ENCODE data around the gene RIMKLB. TPM values are rescaled to one million over a fixed set of nuclear protein-coding genes. Genes with fewer than 3 reads are reported as not detected.
"Not testable (repeated sequence)": the region's sequence is repeated elsewhere in the genome, so short reads cannot be mapped to it uniquely, and the experiment has no call there.

The RIMKLB gene
- total RNA-seq, 1 donor from 2014 or later = 55.7 TPM

DNA sequence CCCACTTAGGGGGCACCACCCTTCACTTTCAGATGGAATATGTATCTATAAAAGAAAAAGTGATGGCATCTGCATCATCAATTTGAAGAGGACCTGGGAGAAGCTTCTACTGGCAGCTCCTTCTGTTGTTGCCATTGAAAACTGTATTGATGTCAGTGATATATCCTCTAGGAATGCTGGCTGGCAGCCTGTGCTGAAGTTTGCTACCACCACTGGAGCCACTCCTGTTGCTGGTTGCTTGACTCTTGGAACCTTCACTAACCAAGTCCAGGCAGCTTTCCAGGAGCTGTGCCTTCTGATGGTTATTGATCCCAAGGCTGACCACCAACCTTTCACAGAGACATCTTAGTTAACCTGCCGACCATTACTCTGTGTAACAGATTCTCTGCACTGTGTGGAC lies 44.7 kb downstream of the RIMKLB start:
- Mint-ChIP-seq H3K4me3 (ENCODE audit: unreplicated experiment) (no peak overlapping the region), H3K27ac (ENCODE audit: unreplicated experiment) (no peak overlapping the region), H3K36me3 (ENCODE audit: unreplicated experiment) (no peaks in the 10 kb centered on the region), H3K4me1 (ENCODE audit: low read depth, unreplicated experiment) (no peaks in the 10 kb centered on the region), H3K27me3 (ENCODE audit: unreplicated experiment) (peaks cover 2% of the 10 kb centered on the region), H3K9me3 (ENCODE audit: unreplicated experiment) (no peaks in the 10 kb centered on the region)
- TF ChIP-seq, protein P1, sequence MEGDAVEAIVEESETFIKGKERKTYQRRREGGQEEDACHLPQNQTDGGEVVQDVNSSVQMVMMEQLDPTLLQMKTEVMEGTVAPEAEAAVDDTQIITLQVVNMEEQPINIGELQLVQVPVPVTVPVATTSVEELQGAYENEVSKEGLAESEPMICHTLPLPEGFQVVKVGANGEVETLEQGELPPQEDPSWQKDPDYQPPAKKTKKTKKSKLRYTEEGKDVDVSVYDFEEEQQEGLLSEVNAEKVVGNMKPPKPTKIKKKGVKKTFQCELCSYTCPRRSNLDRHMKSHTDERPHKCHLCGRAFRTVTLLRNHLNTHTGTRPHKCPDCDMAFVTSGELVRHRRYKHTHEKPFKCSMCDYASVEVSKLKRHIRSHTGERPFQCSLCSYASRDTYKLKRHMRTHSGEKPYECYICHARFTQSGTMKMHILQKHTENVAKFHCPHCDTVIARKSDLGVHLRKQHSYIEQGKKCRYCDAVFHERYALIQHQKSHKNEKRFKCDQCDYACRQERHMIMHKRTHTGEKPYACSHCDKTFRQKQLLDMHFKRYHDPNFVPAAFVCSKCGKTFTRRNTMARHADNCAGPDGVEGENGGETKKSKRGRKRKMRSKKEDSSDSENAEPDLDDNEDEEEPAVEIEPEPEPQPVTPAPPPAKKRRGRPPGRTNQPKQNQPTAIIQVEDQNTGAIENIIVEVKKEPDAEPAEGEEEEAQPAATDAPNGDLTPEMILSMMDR (IDR thresholded peaks at IDR 0.05; ENCODE audit: partially characterized antibody, unreplicated experiment) = no peak
- DNase-seq = no peak

DNA sequence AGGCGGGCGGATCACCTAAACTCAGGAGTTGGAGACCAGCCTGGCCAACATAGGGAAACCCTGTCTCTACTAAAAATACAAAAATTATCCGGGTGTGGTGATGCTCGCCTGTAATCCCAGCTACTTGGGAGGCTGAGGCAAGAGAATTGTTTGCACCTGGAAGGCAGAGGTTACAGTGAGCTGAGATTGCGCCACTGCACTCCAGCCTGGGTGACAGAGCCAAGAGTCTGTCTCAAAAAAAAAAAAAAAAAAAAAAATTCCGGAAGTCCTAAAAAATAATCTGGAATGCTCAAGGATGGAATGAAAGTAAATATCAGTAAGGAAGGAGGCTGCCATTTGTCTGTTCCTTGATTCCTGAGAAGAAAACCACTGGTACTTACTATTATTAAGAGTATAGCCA lies 45.3 kb downstream of the RIMKLB start:
- H3K27me3 Mint-ChIP-seq (ENCODE audit: unreplicated experiment); H3K27ac Mint-ChIP-seq (ENCODE audit: unreplicated experiment); H3K36me3 Mint-ChIP-seq (ENCODE audit: unreplicated experiment); H3K4me3 Mint-ChIP-seq (ENCODE audit: unreplicated experiment); H3K4me1 Mint-ChIP-seq (ENCODE audit: low read depth, unreplicated experiment); H3K9me3 Mint-ChIP-seq (ENCODE audit: unreplicated experiment); DNase-seq: not testable (repeated sequence)

GRCh38 chr12:8745631-8746030 lies 47.8 kb downstream of the RIMKLB start:
- not testable (repeated sequence) for H3K27ac Mint-ChIP-seq (ENCODE audit: unreplicated experiment); H3K4me3 Mint-ChIP-seq (ENCODE audit: unreplicated experiment); H3K9me3 Mint-ChIP-seq (ENCODE audit: unreplicated experiment); H3K4me1 Mint-ChIP-seq (ENCODE audit: low read depth, unreplicated experiment); H3K27me3 Mint-ChIP-seq (ENCODE audit: unreplicated experiment); DNase-seq; H3K36me3 Mint-ChIP-seq (ENCODE audit: unreplicated experiment)

- DNase-seq = no peak
- TF ChIP-seq, protein P1 (IDR thresholded peaks at IDR 0.05; ENCODE audit: partially characterized antibody, unreplicated experiment) = no peak
- Mint-ChIP-seq H3K4me3 (ENCODE audit: unreplicated experiment) (no peak overlapping the region), H3K9me3 (ENCODE audit: unreplicated experiment) (no peaks in the 10 kb centered on the region), H3K27me3 (ENCODE audit: unreplicated experiment) (peaks cover 2% of the 10 kb centered on the region), H3K4me1 (ENCODE audit: low read depth, unreplicated experiment) (no peaks in the 10 kb centered on the region), H3K27ac (ENCODE audit: unreplicated experiment) (no peak overlapping the region), H3K36me3 (ENCODE audit: unreplicated experiment) (no peaks in the 10 kb centered on the region)
These were observed 48.3 kb downstream of the RIMKLB start for GRCh38 chr12:8746046-8746445.

DNA sequence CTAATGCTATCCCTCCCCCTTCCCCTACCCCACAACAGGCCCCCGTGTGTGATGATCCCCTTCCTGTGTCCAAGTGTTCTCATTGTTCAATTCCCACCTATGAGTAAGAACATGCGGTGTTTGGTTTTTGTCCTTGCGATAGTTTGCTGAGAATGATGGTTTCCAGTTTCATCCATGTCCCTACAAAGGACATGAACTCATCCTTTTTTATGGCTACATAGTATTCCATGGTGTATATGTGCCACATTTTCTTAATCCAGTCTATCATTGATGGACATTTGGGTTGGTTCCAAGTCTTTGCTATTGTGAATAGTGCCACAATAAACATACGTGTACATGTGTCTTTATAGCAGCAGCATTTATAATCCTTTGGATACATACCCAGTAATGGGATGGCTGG lies 62.3 kb downstream of the RIMKLB start:
- not testable (repeated sequence) for H3K36me3 Mint-ChIP-seq (ENCODE audit: unreplicated experiment); DNase-seq; H3K4me1 Mint-ChIP-seq (ENCODE audit: low read depth, unreplicated experiment); H3K4me3 Mint-ChIP-seq (ENCODE audit: unreplicated experiment); H3K27me3 Mint-ChIP-seq (ENCODE audit: unreplicated experiment); H3K9me3 Mint-ChIP-seq (ENCODE audit: unreplicated experiment); H3K27ac Mint-ChIP-seq (ENCODE audit: unreplicated experiment)

GRCh38 chr12:8762701-8763100 lies 64.9 kb downstream of the RIMKLB start:
- not testable (repeated sequence) for H3K36me3 Mint-ChIP-seq (ENCODE audit: unreplicated experiment); H3K4me1 Mint-ChIP-seq (ENCODE audit: low read depth, unreplicated experiment); H3K27me3 Mint-ChIP-seq (ENCODE audit: unreplicated experiment); H3K9me3 Mint-ChIP-seq (ENCODE audit: unreplicated experiment); H3K27ac Mint-ChIP-seq (ENCODE audit: unreplicated experiment); DNase-seq; H3K4me3 Mint-ChIP-seq (ENCODE audit: unreplicated experiment)

DNA sequence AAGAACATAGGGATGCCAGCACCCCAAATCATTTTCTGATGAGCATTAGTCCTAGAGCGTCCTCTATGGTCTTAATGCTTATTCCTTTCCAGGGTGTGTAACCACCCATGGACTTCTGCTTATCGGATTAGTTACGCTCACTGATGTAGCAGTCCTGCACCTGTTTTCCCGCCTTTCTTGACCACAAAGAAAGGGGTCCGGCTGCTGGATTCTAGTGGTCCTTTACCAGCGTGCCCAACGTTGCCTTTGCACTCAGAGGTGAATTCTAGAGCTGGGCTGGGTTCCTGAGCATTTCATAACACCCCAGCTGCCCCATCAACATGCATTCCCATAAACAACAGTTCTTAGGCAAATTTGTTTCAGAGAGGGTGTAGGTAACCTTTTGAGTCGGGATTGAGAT lies 68.3 kb downstream of the RIMKLB start:
- H3K9me3 Mint-ChIP-seq (ENCODE audit: unreplicated experiment); H3K27me3 Mint-ChIP-seq (ENCODE audit: unreplicated experiment); DNase-seq; H3K36me3 Mint-ChIP-seq (ENCODE audit: unreplicated experiment); H3K4me3 Mint-ChIP-seq (ENCODE audit: unreplicated experiment); H3K4me1 Mint-ChIP-seq (ENCODE audit: low read depth, unreplicated experiment); H3K27ac Mint-ChIP-seq (ENCODE audit: unreplicated experiment): not testable (repeated sequence)

DNA sequence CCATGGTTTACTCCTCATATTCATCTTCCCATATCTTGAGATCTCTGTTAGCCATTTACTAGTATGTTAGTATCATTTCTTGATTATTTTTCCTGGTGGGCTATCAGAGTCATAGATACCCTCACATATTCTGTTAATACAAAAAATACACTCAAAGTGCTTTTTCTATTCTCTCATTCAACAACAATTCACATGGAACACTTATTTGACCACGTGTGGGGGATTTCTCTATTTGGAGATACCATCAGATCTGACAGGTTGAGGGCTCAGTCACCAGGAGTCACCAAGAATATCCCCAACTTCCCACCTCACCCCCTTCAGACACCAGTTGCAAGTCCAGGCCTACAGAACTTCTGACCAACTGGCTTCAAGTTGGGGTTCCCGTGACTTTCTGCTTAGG lies 72.7 kb downstream of the RIMKLB start:
- Mint-ChIP-seq H3K27ac (ENCODE audit: unreplicated experiment) (no peak overlapping the region), H3K36me3 (ENCODE audit: unreplicated experiment) (no peaks in the 10 kb centered on the region)

More for the DNA sequence above, 72.7 kb downstream of the RIMKLB start:
- Mint-ChIP-seq H3K27me3 (ENCODE audit: unreplicated experiment) (peaks cover 1% of the 10 kb centered on the region), H3K4me1 (ENCODE audit: low read depth, unreplicated experiment) (peaks cover 15% of the 10 kb centered on the region), H3K9me3 (ENCODE audit: unreplicated experiment) (no peaks in the 10 kb centered on the region), H3K4me3 (ENCODE audit: unreplicated experiment) (no peak overlapping the region)
- TF ChIP-seq, protein P1 (IDR thresholded peaks at IDR 0.05; ENCODE audit: partially characterized antibody, unreplicated experiment) = no peak
- no peak for DNase-seq

Measured in glutamatergic neuron (in vitro differentiated cells).